NCI-H524 treated with DMSO at 0.1 percent for 48 hours (cell line): ENCODE results near the gene TBXA2R.

Source experiments
- DNase-seq: peaks from one replicate; lab custom pipeline; 2025; lab: John Stamatoyannopoulos, UW

TBXA2R gene

GRCh38 chr19:3551792-3552095, 54.9 kb downstream of the TBXA2R start:
- no peak for DNase-seq

- DNase-seq = no peak
Observed at GRCh38 chr19:3550947-3551791, 55.5 kb downstream of the TBXA2R start.

GRCh38 chr19:3549816-3550215, 56.9 kb downstream of the TBXA2R start:
- no peak for DNase-seq

GRCh38 chr19:3548606-3549005, 58.1 kb downstream of the TBXA2R start:
- DNase-seq = no peak

- no peak for DNase-seq
Observed at GRCh38 chr19:3547767-3548282, 58.9 kb downstream of the TBXA2R start.

GRCh38 chr19:3547301-3547731, 59.4 kb downstream of the TBXA2R start:
- no peak for DNase-seq

GRCh38 chr19:3546119-3546518, 60.6 kb downstream of the TBXA2R start:
- DNase-seq = no peak

- no peak for DNase-seq
Observed at GRCh38 chr19:3545669-3546034, 61.0 kb downstream of the TBXA2R start.

GRCh38 chr19:3544742-3545668, 61.7 kb downstream of the TBXA2R start:
- no peak for DNase-seq
